ENCODE data around the gene ING5. TPM values are rescaled to one million over a fixed set of nuclear protein-coding genes. Genes with fewer than 3 reads are reported as not detected.

ING5 gene
- total and polyA plus RNA-seq, 7 experiments from 2014 or later, result 22.3 to 102 (median 55.6) TPM

DNA sequence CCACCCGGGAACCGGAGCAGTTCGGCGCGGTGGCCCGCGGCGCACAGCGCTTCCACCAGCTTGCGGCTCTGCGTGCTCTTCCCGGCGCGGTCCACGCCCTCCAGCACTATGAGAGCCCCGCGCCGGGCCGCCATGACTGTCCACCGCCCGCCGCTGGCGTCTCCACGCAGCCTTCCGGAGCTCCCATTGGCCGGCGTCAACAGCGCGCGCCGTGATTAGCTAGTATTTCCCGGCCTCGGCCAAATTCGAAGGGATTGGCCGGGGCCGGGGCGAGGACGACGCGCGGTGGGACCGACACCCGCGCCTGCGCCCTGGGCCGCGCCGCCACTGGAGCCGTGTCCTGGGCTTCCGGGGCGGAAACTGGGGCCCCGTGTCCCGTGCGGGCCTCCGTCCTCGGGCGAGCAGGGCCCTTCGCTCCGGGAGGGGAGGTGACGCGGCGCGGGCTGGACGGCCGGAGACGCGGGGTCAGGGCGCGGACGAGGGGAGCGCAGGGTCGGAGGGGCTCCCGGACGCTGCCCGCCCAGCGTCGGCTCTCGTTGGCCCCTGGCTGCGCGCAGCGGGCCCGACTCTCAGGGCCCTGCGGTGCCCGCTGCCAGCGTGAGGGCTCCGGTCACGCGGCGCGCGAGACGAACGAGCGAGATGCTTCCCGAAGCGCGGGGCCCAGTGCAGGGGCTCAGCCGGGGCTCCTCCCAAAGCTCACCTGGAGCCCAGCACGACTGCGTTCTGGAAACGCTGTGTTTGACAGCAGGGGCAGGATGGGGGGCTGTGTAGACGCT, 15.0 kb upstream of the ING5 start, which contains the start of gene DTYMK:
Gene DTYMK, minus strand, starts transcription at position 166 of the 776 bp plus-strand sequence. Its CDS starts 32 bp downstream, at position 134.
- peak within 1 kb of the TSS; percentile 74 to 96 (median 88) for H3K27ac Mint-ChIP-seq
- no peaks in the 10 kb centered on the region for H3K9me3 ChIP-seq (ENCODE audit: control insufficient read depth in 2 of 3, low read length in 3 of 3)
- H3K27ac ChIP-seq (ENCODE audit: low read depth, low read length), result peak within 1 kb of the TSS; percentile 81
- peaks cover 4 to 40% (median 31%) of the 10 kb centered on the region in 7 donors for H3K4me1 Mint-ChIP-seq
- H3K4me3 ChIP-seq (ENCODE audit: low read length), result peak within 1 kb of the TSS; percentile 91
- no peaks in the 10 kb centered on the region for H3K27me3 ChIP-seq (ENCODE audit: control insufficient read depth in 2 of 2, insufficient read depth in 2 of 2, low read length in 2 of 2)
- POLR2A ChIA-PET, result interaction anchor here (0.6 to 3.9 kb wide), 11 partner anchors 9 to 372 kb away, joined by 3 to 86 read pairs (median 4); partner anchors contain the start of genes D2HGDH, HDLBP, ING5 and SEPTIN2
- H3K36me3 Mint-ChIP-seq, result peaks cover 0 to 11% (median 6%) of the 10 kb centered on the region in 5 donors
- ATAC-seq (peak; percentile 97), DNase-seq (peak; percentile 92 to 98 (median 97))
- peaks cover 0 to 30% (median 0%) of the 10 kb centered on the region in 3 experiments for H3K36me3 ChIP-seq (ENCODE audit: control insufficient read depth in 2 of 3, insufficient read depth in 3 of 3, low read length in 3 of 3)
- peaks cover 8 to 18% of the 10 kb centered on the region in 2 donors for H3K4me1 ChIP-seq (ENCODE audit: control insufficient read depth in 2 of 2, insufficient read depth in 2 of 2, low read length in 2 of 2)
- CTCF ChIA-PET, result interaction anchor here (1.0 to 1.4 kb wide), 2 partner anchors 12 to 15 kb away, joined by 3 to 12 read pairs; partner anchors contain the start of gene ING5
- intact Hi-C loops (cut with micrococcal nuclease), result loop anchor here (1.0 to 5.0 kb wide), 13 partner anchors 14 to 1120 kb away; partner anchors contain the start of genes ATG4B (in 2 of the 2), CAPN10 (in 2 of the 2), D2HGDH (in 2 of the 2) and HDLBP (in 2 of the 2)
- H3K9me3 Mint-ChIP-seq, result peaks cover 0 to 3% (median 0%) of the 10 kb centered on the region in 11 donors
- no peaks in the 10 kb centered on the region for H3K27me3 Mint-ChIP-seq
- H3K4me3 Mint-ChIP-seq, result peak within 1 kb of the TSS; percentile 84 to 98 (median 95)

DNA sequence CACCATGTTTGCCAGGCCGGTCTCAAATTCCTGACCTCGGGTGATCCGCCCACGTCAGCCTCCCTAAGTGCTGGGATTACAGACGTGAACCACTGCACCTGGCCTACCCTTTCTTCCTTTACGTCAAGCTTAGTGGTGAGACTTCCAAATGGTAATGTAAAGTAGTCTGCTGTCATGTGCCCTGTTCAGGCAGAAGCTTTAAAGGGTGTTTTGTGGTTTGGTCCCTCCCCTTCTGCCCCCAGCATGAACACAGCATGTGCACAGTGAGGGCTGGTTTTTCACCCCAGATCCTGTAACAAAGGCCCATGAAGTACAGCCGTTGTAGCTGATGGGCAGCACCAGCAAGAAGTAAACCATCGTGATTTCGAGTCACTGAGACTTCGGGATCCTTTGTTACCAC, 12.5 kb upstream of the ING5 start:
- Mint-ChIP-seq H3K9me3 (peaks cover 0 to 2% (median 0%) of the 10 kb centered on the region in 11 donors), H3K27ac (peak overlapping the region in 6 of 9 donors; percentile 18 to 95 (median 82)), H3K4me3 (peak overlapping the region in 8 of 10 donors; percentile 10 to 90 (median 51)), H3K36me3 (peaks cover 0 to 14% (median 4%) of the 10 kb centered on the region in 5 donors), H3K4me1 (peaks cover 4 to 38% (median 29%) of the 10 kb centered on the region in 7 donors), H3K27me3 (no peaks in the 10 kb centered on the region)
- ChIA-PET CTCF (interaction anchor here (1.7 to 2.0 kb wide), 2 partner anchors 8 to 13 kb away, joined by 9 read pairs; partner anchors contain the start of gene ING5), POLR2A (interaction anchor here (0.5 to 3.9 kb wide), 4 partner anchors 11 to 375 kb away, joined by 3 to 86 read pairs (median 4); partner anchors contain the start of genes D2HGDH and ING5)
- Histone ChIP-seq H3K9me3 (ENCODE audit: control insufficient read depth in 2 of 3, low read length in 3 of 3) (no peaks in the 10 kb centered on the region), H3K4me3 (ENCODE audit: low read length) (no peak overlapping the region), H3K27ac (ENCODE audit: low read depth, low read length) (no peak overlapping the region), H3K36me3 (ENCODE audit: control insufficient read depth in 2 of 3, insufficient read depth in 3 of 3, low read length in 3 of 3) (peaks cover 0 to 36% (median 0%) of the 10 kb centered on the region in 3 experiments), H3K27me3 (ENCODE audit: control insufficient read depth in 2 of 2, insufficient read depth in 2 of 2, low read length in 2 of 2) (no peaks in the 10 kb centered on the region), H3K4me1 (ENCODE audit: control insufficient read depth in 2 of 2, insufficient read depth in 2 of 2, low read length in 2 of 2) (peaks cover 8 to 18% of the 10 kb centered on the region in 2 donors)
- intact Hi-C loops (cut with micrococcal nuclease), result loop anchor here (5.0 kb wide), 2 partner anchors 173 to 1122 kb away; partner anchors contain the start of gene RNPEPL1 (in 1 of the 2)
- ATAC-seq, result no peak
- DNase-seq, result peak in 3 of 9 donors; percentile 35 to 75 (median 70)

- peaks cover 0 to 1% (median 0%) of the 10 kb centered on the region in 11 donors for H3K9me3 Mint-ChIP-seq
- peaks cover 4 to 33% (median 24%) of the 10 kb centered on the region in 7 donors for H3K4me1 Mint-ChIP-seq
- H3K27ac Mint-ChIP-seq, result peak overlapping the region in 2 of 9 donors; percentile 46 to 95
- Histone ChIP-seq H3K4me3 (ENCODE audit: low read length) (no peak overlapping the region), H3K27me3 (ENCODE audit: control insufficient read depth in 2 of 2, insufficient read depth in 2 of 2, low read length in 2 of 2) (no peaks in the 10 kb centered on the region), H3K9me3 (ENCODE audit: control insufficient read depth in 2 of 3, low read length in 3 of 3) (no peaks in the 10 kb centered on the region), H3K4me1 (ENCODE audit: control insufficient read depth in 2 of 2, insufficient read depth in 2 of 2, low read length in 2 of 2) (peaks cover 8 to 18% of the 10 kb centered on the region in 2 donors), H3K36me3 (ENCODE audit: control insufficient read depth in 2 of 3, insufficient read depth in 3 of 3, low read length in 3 of 3) (peaks cover 0 to 45% (median 0%) of the 10 kb centered on the region in 3 experiments), H3K27ac (ENCODE audit: low read depth, low read length) (no peak overlapping the region)
- DNase-seq (no peak), ATAC-seq (no peak)
- POLR2A ChIA-PET, result interaction anchor here (0.6 to 2.1 kb wide), 2 partner anchors 11 to 27 kb away, joined by 3 to 11 read pairs; partner anchors contain the start of gene ING5
- CTCF ChIA-PET, result no interaction called here
- intact Hi-C loops (cut with micrococcal nuclease), result no loop called here
- peaks cover 0 to 12% (median 3%) of the 10 kb centered on the region in 5 donors for H3K36me3 Mint-ChIP-seq
- H3K4me3 Mint-ChIP-seq, result peak overlapping the region in 1 of 10 donors; percentile 59
- no peaks in the 10 kb centered on the region for H3K27me3 Mint-ChIP-seq
Measured at GRCh38 chr2:241690202-241690717, 11.6 kb upstream of the ING5 start.

DNA sequence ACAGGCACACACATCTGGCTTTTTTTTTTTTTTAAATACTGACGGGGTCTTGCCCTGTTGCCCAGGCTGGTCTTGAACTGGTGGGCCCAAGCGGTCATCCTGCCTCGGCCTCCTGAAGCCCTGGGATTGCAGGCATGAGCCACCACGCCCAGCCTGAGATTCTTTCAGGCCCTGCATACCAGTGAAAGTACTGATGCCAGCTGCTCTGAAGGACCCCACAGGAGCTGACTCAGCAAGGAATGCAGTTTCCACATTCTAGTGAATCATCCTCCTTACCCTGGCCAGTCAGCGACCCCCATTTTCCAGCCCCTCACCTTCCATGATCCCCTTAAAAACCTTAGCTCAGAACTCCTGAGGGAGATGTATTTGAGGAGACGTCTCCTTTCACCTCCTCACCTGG, 9.4 kb upstream of the ING5 start:
- ATAC-seq, result no peak
- H3K9me3 Mint-ChIP-seq, result no peaks in the 10 kb centered on the region
- peaks cover 0 to 12% (median 3%) of the 10 kb centered on the region in 5 donors for H3K36me3 Mint-ChIP-seq
- Histone ChIP-seq H3K9me3 (ENCODE audit: control insufficient read depth in 2 of 3, low read length in 3 of 3) (no peaks in the 10 kb centered on the region), H3K4me1 (ENCODE audit: control insufficient read depth in 2 of 2, insufficient read depth in 2 of 2, low read length in 2 of 2) (peaks cover 8 to 10% of the 10 kb centered on the region in 2 donors), H3K27ac (ENCODE audit: low read depth, low read length) (no peak overlapping the region), H3K36me3 (ENCODE audit: control insufficient read depth in 2 of 3, insufficient read depth in 3 of 3, low read length in 3 of 3) (peaks cover 0 to 45% (median 0%) of the 10 kb centered on the region in 3 experiments), H3K27me3 (ENCODE audit: control insufficient read depth in 2 of 2, insufficient read depth in 2 of 2, low read length in 2 of 2) (no peaks in the 10 kb centered on the region), H3K4me3 (ENCODE audit: low read length) (no peak overlapping the region)
- peak overlapping the region in 1 of 10 donors; percentile 5 for H3K4me3 Mint-ChIP-seq
- peak overlapping the region in 2 of 9 donors; percentile 31 to 33 for H3K27ac Mint-ChIP-seq
- POLR2A ChIA-PET, result no interaction called here
- CTCF ChIA-PET, result interaction anchor here (0.6 kb wide), 1 partner anchor 625 kb away, joined by 4 read pairs; no protein-coding TSS in a partner anchor
- H3K27me3 Mint-ChIP-seq, result no peaks in the 10 kb centered on the region
- H3K4me1 Mint-ChIP-seq, result peaks cover 4 to 24% (median 19%) of the 10 kb centered on the region in 7 donors
- no peak for DNase-seq
- intact Hi-C loops (cut with micrococcal nuclease), result no loop called here

DNA sequence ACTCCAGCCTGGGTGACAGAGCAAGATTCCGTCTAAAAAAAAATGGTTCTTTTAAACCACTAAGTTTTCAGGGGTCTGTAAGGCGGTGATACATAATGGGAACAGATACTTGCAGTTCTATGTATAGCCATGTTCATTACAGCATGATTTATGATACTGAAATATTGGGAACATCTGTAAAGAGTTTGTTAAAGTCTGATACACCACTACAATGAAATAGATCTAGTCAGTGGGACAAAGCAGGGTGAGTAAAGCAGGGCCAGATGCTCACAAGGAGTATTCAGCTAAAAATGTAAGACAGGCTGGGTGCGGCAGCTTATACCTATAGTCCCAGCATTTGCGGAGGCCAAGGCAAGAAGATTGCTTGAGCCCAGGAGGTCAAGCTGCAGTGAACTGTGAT, 6.2 kb upstream of the ING5 start:
- intact Hi-C loops (cut with micrococcal nuclease), result no loop called here
- H3K4me1 ChIP-seq (ENCODE audit: control insufficient read depth in 2 of 2, insufficient read depth in 2 of 2, low read length in 2 of 2), result no peaks in the 10 kb centered on the region
- H3K36me3 ChIP-seq (ENCODE audit: control insufficient read depth in 2 of 3, insufficient read depth in 3 of 3, low read length in 3 of 3), result peaks cover 0 to 30% (median 0%) of the 10 kb centered on the region in 3 experiments
- ChIA-PET CTCF (interaction anchor here (0.6 to 3.1 kb wide), 2 partner anchors 7 to 72 kb away, joined by 3 to 9 read pairs; no protein-coding TSS in a partner anchor), POLR2A (interaction anchor here (1.0 kb wide), 1 partner anchor 9 kb away, joined by 3 read pairs; the partner anchor contains the start of gene DTYMK)
- DNase-seq, result no peak
- H3K9me3 ChIP-seq (ENCODE audit: control insufficient read depth in 2 of 3, low read length in 3 of 3), result no peaks in the 10 kb centered on the region
- H3K27me3 Mint-ChIP-seq, result no peaks in the 10 kb centered on the region
- no peak overlapping the region for H3K4me3 ChIP-seq (ENCODE audit: low read length)
- H3K36me3 Mint-ChIP-seq, result peaks cover 0 to 6% (median 0%) of the 10 kb centered on the region in 5 donors
- no peaks in the 10 kb centered on the region for H3K9me3 Mint-ChIP-seq
- H3K27me3 ChIP-seq (ENCODE audit: control insufficient read depth in 2 of 2, insufficient read depth in 2 of 2, low read length in 2 of 2), result no peaks in the 10 kb centered on the region
- H3K4me3 Mint-ChIP-seq, result peak overlapping the region in 1 of 10 donors; percentile 27
- H3K27ac Mint-ChIP-seq, result peak overlapping the region in 1 of 9 donors; percentile 43
- no peak for ATAC-seq
- peaks cover 0 to 11% (median 4%) of the 10 kb centered on the region in 7 donors for H3K4me1 Mint-ChIP-seq
- H3K27ac ChIP-seq (ENCODE audit: low read depth, low read length), result no peak overlapping the region

- Histone ChIP-seq H3K36me3 (ENCODE audit: control insufficient read depth in 2 of 3, insufficient read depth in 3 of 3, low read length in 3 of 3) (peaks cover 0 to 7% (median 4%) of the 10 kb centered on the region in 3 experiments), H3K4me1 (ENCODE audit: control insufficient read depth in 2 of 2, insufficient read depth in 2 of 2, low read length in 2 of 2) (peaks cover 7 to 12% of the 10 kb centered on the region in 2 donors), H3K4me3 (ENCODE audit: low read length) (peak overlapping the region; percentile 67), H3K27ac (ENCODE audit: low read depth, low read length) (peak overlapping the region; percentile 75), H3K9me3 (ENCODE audit: control insufficient read depth in 2 of 3, low read length in 3 of 3) (no peaks in the 10 kb centered on the region), H3K27me3 (ENCODE audit: control insufficient read depth in 2 of 2, insufficient read depth in 2 of 2, low read length in 2 of 2) (no peaks in the 10 kb centered on the region)
- Mint-ChIP-seq H3K9me3 (peaks cover 0 to 2% (median 0%) of the 10 kb centered on the region in 11 donors), H3K27me3 (no peaks in the 10 kb centered on the region), H3K4me3 (peak overlapping the region; percentile 75 to 92 (median 87)), H3K27ac (peak overlapping the region; percentile 55 to 95 (median 90)), H3K36me3 (peaks cover 5 to 13% (median 6%) of the 10 kb centered on the region in 5 donors), H3K4me1 (peaks cover 10 to 38% (median 26%) of the 10 kb centered on the region in 7 donors)
- DNase-seq (no peak), ATAC-seq (no peak)
- ChIA-PET CTCF (interaction anchor here (0.7 to 2.7 kb wide), 5 partner anchors 13 to 473 kb away, joined by 3 to 12 read pairs (median 4); partner anchors contain the start of gene DTYMK), POLR2A (interaction anchor here (0.6 to 6.3 kb wide), 9 partner anchors 10 to 386 kb away, joined by 3 to 86 read pairs (median 8); partner anchors contain the start of genes D2HGDH and DTYMK)
- intact Hi-C loops (cut with micrococcal nuclease), result loop anchor here (1.0 to 10.0 kb wide), 5 partner anchors 15 to 1136 kb away; partner anchors contain the start of genes DTYMK (in 1 of the 2), DUSP28 (in 1 of the 2), FARP2 (in 1 of the 2) and PPP1R7 (in 1 of the 2)
Measured at GRCh38 chr2:241701149-241701398, 765 bp upstream of the ING5 start.

All from naive thymus-derived CD4-positive, alpha-beta T cell (primary cell).